ENCODE data around the gene LCE7A. TPM values are rescaled to one million over a fixed set of nuclear protein-coding genes. Genes with fewer than 3 reads are reported as not detected.

LCE7A gene
- total and polyA plus RNA-seq, 10 of the 15 experiments (the other 5 are each of a cell fraction or from before 2014, with no cell fraction given) = not detected

DNA sequence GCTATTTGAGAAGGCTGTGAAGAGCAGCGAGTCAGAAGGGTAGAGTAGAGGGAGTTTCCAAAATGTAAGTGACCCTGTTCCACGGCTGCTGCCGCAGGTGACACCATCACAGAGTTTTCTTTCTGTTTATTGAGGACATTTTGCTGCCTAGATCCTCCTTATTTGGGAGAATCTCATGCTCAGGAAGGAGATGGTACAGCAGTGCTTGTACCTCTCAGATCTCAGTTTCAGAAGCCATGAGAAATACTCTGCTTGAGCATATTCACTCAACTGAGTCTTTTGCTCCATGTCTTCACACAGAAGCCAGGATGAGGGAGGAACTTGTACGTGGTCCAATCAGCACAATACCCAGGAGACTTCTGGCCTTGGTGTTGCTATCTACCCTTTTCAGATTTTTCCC lies 1.6 kb downstream of the LCE7A start:
- H3K9me3 ChIP-seq (replicated peaks; ENCODE audit: control insufficient read depth, insufficient read depth, low read length) = no peaks in the 10 kb centered on the region
- in situ Hi-C loops (cut with MboI) (no loop called here), intact Hi-C loops (cut with micrococcal nuclease; ENCODE audit: unreplicated experiment) (no loop called here)
- no peak overlapping the region for H2AFZ ChIP-seq (ENCODE audit: control insufficient read depth, low read depth, low read length)
- no peak overlapping the region for H3K9ac ChIP-seq (ENCODE audit: control insufficient read depth, insufficient read depth, low read length)
- ChIA-PET SMC1A (ENCODE audit: uncharacterized antibody, unreplicated experiment) (interaction anchor here (0.8 to 1.5 kb wide), 3 partner anchors 9 to 402 kb away, joined by 3 to 4 read pairs (median 3); no protein-coding TSS in a partner anchor), CTCF (interaction anchor here (1.6 kb wide), 1 partner anchor 8 kb away, joined by 3 read pairs; no protein-coding TSS in a partner anchor), RAD21 (ENCODE audit: unreplicated experiment) (no interaction called here), POLR2A (interaction anchor here (0.6 kb wide), 1 partner anchor 82 kb away, joined by 3 read pairs; no protein-coding TSS in a partner anchor)
- peaks cover 0 to 2% of the 10 kb centered on the region in 2 experiments; a peak in 1 of 4 replicates for H3K27me3 ChIP-seq (replicated peaks in 1 of 2; ENCODE audit: control insufficient read depth in 2 of 2, insufficient read depth in 2 of 2, low read length in 1 of 2)
- H3K4me2 ChIP-seq (ENCODE audit: control insufficient read depth, insufficient read depth) = no peak overlapping the region
- H3K27ac ChIP-seq (ENCODE audit: control insufficient read depth, insufficient read depth) = no peak overlapping the region
- no peak for DNase-seq (ENCODE audit: low read depth, low spot score)
- no peaks in the 10 kb centered on the region for H3K4me1 ChIP-seq (ENCODE audit: control insufficient read depth, insufficient read depth, low read length)
- no peak for FAIRE-seq
- no peak overlapping the region for H3K4me3 ChIP-seq
- no peaks in the 10 kb centered on the region for H3K79me2 ChIP-seq (ENCODE audit: control insufficient read depth, insufficient read depth, low read length)
- H4K20me1 ChIP-seq (ENCODE audit: control insufficient read depth, insufficient read depth) = no peaks in the 10 kb centered on the region
- ATAC-seq = no peak
- 0% methylated on average over 4 of the region's 4 CpGs for WGBS (ENCODE audit: insufficient coverage, insufficient replicate concordance, low lambda C conversion rate, missing lambda C conversion rate)
- H3K36me3 ChIP-seq (ENCODE audit: control insufficient read depth in 2 of 2, insufficient read depth in 2 of 2, low read length in 1 of 2) = no peaks in the 10 kb centered on the region
- BruUV-seq (replicated peaks) = no TSS peak
- TF ChIP-seq ETV6 (conservative IDR thresholded peaks at IDR 0.05 in 1 of 2, IDR thresholded peaks at IDR 0.05 in 1 of 2; ENCODE audit: borderline replicate concordance in 1 of 2, low read depth in 1 of 2) (no peak), RAD51 (IDR thresholded peaks at IDR 0.05) (no peak), FOS (IDR thresholded peaks at IDR 0.05; ENCODE audit: borderline replicate concordance, extremely low read depth, insufficient read length) (no peak), DPF2 (IDR thresholded peaks at IDR 0.05) (no peak), CBX3 (IDR thresholded peaks at IDR 0.05; ENCODE audit: borderline replicate concordance, low read depth) (no peak), EGR1 (IDR thresholded peaks at IDR 0.05; ENCODE audit: borderline replicate concordance in 1 of 2, low read depth in 2 of 2, low read length in 2 of 2) (no peak), IKZF1 (conservative IDR thresholded peaks at IDR 0.05) (no peak), JUND (IDR thresholded peaks at IDR 0.05; ENCODE audit: low read depth, low read length) (no peak), PKNOX1 (IDR thresholded peaks at IDR 0.05) (no peak), STAT3 (IDR thresholded peaks at IDR 0.05; ENCODE audit: low read depth, low read length) (no peak), CREM (IDR thresholded peaks at IDR 0.05; ENCODE audit: low read depth) (no peak), SIX5 (IDR thresholded peaks at IDR 0.05; ENCODE audit: low read depth, low read length, severe bottlenecking) (no peak), ZNF592 (IDR thresholded peaks at IDR 0.05) (no peak), RUNX3 (IDR thresholded peaks at IDR 0.05; ENCODE audit: low read length) (no peak), PML (IDR thresholded peaks at IDR 0.05; ENCODE audit: low read length) (no peak)
- TF ChIP-seq, protein P1, sequence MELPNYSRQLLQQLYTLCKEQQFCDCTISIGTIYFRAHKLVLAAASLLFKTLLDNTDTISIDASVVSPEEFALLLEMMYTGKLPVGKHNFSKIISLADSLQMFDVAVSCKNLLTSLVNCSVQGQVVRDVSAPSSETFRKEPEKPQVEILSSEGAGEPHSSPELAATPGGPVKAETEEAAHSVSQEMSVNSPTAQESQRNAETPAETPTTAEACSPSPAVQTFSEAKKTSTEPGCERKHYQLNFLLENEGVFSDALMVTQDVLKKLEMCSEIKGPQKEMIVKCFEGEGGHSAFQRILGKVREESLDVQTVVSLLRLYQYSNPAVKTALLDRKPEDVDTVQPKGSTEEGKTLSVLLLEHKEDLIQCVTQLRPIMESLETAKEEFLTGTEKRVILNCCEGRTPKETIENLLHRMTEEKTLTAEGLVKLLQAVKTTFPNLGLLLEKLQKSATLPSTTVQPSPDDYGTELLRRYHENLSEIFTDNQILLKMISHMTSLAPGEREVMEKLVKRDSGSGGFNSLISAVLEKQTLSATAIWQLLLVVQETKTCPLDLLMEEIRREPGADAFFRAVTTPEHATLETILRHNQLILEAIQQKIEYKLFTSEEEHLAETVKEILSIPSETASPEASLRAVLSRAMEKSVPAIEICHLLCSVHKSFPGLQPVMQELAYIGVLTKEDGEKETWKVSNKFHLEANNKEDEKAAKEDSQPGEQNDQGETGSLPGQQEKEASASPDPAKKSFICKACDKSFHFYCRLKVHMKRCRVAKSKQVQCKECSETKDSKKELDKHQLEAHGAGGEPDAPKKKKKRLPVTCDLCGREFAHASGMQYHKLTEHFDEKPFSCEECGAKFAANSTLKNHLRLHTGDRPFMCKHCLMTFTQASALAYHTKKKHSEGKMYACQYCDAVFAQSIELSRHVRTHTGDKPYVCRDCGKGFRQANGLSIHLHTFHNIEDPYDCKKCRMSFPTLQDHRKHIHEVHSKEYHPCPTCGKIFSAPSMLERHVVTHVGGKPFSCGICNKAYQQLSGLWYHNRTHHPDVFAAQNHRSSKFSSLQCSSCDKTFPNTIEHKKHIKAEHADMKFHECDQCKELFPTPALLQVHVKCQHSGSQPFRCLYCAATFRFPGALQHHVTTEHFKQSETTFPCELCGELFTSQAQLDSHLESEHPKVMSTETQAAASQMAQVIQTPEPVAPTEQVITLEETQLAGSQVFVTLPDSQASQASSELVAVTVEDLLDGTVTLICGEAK (IDR thresholded peaks at IDR 0.05; ENCODE audit: borderline replicate concordance) = no peak
